ENCODE measurements around the gene SNRNP35.

DNA sequence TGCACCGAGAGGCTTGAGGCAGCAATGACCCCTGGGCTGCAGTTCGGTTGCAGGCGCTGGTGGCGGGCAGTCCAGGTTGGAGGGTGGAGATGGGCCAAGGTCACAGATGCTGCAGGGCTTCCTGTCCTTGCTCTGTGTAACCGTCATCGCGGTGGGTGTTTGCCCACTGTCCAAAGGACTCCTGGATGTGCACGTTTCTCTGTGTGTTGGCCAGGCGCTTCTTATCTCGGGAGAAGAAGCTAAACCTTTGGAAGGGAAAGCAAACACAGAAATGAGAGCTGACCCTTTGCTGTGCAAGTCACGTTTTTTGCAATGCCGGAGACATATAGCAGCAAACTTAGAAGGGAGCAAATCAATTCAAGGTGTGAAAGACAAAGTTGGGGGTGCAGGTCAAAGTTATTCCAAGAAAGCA lies 14.5 kb downstream of the SNRNP35 start:
- TF ChIP-seq, protein P1, sequence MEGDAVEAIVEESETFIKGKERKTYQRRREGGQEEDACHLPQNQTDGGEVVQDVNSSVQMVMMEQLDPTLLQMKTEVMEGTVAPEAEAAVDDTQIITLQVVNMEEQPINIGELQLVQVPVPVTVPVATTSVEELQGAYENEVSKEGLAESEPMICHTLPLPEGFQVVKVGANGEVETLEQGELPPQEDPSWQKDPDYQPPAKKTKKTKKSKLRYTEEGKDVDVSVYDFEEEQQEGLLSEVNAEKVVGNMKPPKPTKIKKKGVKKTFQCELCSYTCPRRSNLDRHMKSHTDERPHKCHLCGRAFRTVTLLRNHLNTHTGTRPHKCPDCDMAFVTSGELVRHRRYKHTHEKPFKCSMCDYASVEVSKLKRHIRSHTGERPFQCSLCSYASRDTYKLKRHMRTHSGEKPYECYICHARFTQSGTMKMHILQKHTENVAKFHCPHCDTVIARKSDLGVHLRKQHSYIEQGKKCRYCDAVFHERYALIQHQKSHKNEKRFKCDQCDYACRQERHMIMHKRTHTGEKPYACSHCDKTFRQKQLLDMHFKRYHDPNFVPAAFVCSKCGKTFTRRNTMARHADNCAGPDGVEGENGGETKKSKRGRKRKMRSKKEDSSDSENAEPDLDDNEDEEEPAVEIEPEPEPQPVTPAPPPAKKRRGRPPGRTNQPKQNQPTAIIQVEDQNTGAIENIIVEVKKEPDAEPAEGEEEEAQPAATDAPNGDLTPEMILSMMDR (IDR thresholded peaks at IDR 0.05), result no peak
- TF ChIP-seq POLR2A (IDR thresholded peaks at IDR 0.05), result no peak

Data from body of pancreas (tissue), 4 donors.